NCI-H146 treated with DMSO at 0.1 percent for 48 hours (cell line): Measurements from ENCODE around the gene MEIS2.
A peak's percentile ranks its signal among the peaks of the same experiment; 100 is the strongest.

Source experiments
- DNase-seq: peaks from one replicate; lab custom pipeline; 2025; ENCODE audit not compliant: unreplicated experiment; lab: John Stamatoyannopoulos, UW

MEIS2 gene

GRCh38 chr15:36903922-36904556 lies 196.3 kb downstream of the MEIS2 start:
- DNase-seq = peak; percentile 39

- DNase-seq = no peak
Measured at GRCh38 chr15:36903195-36903594, 197.2 kb downstream of the MEIS2 start.

GRCh38 chr15:36901012-36901411 lies 199.3 kb downstream of the MEIS2 start:
- DNase-seq = no peak

- no peak for DNase-seq
Measured at GRCh38 chr15:36899696-36900095, 200.7 kb downstream of the MEIS2 start.

GRCh38 chr15:36898536-36899126 lies 201.7 kb downstream of the MEIS2 start:
- no peak for DNase-seq

GRCh38 chr15:36897834-36898233 lies 202.5 kb downstream of the MEIS2 start:
- DNase-seq = no peak

GRCh38 chr15:36896949-36897348 lies 203.4 kb downstream of the MEIS2 start:
- no peak for DNase-seq

- no peak for DNase-seq
Measured at GRCh38 chr15:36894075-36894474, 206.3 kb downstream of the MEIS2 start.

GRCh38 chr15:36893276-36893675 lies 207.1 kb downstream of the MEIS2 start:
- DNase-seq = no peak

GRCh38 chr15:36888011-36888992 lies 212.0 kb downstream of the MEIS2 start:
- DNase-seq = no peak

GRCh38 chr15:36887214-36887961 lies 213.0 kb downstream of the MEIS2 start:
- DNase-seq = no peak

- no peak for DNase-seq
Measured at GRCh38 chr15:36886701-36887100, 213.6 kb downstream of the MEIS2 start.

- no peak for DNase-seq
Measured at GRCh38 chr15:36886191-36886590, 214.2 kb downstream of the MEIS2 start.

GRCh38 chr15:36885771-36886170 lies 214.6 kb downstream of the MEIS2 start:
- DNase-seq = no peak

- DNase-seq = no peak
Measured at GRCh38 chr15:36884936-36885635, 215.3 kb downstream of the MEIS2 start.

GRCh38 chr15:36884518-36884875 lies 215.9 kb downstream of the MEIS2 start:
- DNase-seq = no peak

GRCh38 chr15:36883713-36884517 lies 216.4 kb downstream of the MEIS2 start:
- peak; percentile 38 for DNase-seq

GRCh38 chr15:36882487-36883131 lies 217.7 kb downstream of the MEIS2 start:
- no peak for DNase-seq

GRCh38 chr15:36882056-36882455 lies 218.3 kb downstream of the MEIS2 start:
- no peak for DNase-seq
